ENCODE data around the gene DNAH2.
"Not testable (repeated sequence)": the region's sequence is repeated elsewhere in the genome, so short reads cannot be mapped to it uniquely, and the experiment has no call there.

The DNAH2 gene

GRCh38 chr17:7782240-7782639 lies 64.7 kb downstream of the DNAH2 start:
- no peak for DNase-seq

DNA sequence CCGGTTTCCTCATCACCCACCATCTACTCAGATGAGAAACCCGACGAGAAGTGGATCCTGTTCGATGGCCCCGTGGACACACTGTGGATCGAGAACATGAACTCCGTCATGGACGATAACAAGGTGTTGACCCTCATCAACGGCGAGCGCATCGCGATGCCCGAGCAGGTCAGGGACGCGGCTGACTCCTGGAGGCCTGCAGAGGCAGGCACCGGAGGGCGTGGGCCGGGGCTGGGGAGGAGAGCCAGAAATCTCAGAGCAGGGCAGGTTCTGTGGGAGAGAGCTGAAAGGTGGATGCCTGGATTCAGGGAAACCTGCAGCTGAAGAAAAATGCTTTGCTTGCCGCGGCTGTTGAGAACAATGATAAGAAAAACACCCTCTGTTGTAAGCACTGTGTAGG lies 69.3 kb downstream of the DNAH2 start:
- no peak for DNase-seq

GRCh38 chr17:7789131-7789530 lies 71.6 kb downstream of the DNAH2 start:
- DNase-seq, result no peak

DNA sequence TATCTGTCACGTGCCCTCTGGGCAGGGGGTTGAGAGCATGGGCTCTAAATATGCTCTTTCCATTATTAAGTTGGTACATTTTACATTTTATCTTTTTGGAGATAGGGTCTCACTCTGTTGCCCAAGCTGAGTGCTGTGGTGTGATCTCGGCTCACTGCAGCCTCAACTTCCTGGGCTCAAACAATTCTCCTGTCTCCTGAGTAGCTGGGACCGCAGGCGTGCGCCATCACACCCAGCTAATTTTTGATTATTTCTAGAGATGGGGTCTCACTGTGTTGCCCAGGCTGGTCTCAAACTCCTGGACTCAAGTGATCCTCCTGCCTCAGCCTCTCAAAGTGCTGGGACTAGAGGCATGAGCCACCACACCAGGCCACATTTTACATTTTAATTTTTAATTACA lies 72.6 kb downstream of the DNAH2 start:
- no peak for DNase-seq

DNA sequence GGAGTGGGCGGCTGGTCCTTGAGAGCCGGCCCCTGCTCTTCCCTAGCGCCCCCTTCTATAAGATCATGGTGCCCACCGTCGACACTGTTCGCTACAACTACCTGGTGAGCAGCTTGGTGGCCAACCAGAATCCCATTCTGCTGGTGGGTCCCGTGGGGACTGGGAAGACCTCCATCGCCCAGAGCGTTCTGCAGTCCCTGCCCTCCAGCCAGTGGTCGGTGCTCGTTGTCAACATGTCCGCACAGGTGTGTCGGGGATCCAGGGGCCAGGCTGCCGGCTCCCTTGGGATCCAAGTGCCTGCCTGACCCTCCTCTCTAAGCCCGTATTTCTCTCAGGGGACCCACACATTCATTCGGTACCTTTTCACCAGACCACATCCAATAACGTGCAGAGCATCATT lies 75.1 kb downstream of the DNAH2 start:
- DNase-seq, result no peak

GRCh38 chr17:7794075-7794663 lies 76.6 kb downstream of the DNAH2 start:
- DNase-seq, result no peak

DNA sequence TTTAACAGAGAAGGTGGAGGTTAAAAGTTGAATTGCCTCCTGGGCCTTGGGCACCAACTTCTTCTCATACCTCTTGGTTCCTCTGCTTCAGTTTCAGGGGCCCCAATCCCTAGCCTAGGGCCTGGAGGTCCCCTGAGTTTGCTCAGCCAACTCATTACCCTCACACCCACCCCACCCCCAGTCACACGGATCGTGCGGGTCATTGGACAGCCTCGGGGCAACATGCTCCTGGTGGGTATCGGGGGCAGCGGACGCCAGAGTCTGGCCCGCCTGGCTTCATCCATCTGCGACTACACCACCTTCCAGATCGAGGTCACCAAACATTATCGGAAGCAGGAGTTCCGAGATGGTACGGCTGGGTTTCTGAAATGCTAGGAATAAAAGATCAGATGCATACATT lies 80.4 kb downstream of the DNAH2 start:
- no peak for DNase-seq

DNA sequence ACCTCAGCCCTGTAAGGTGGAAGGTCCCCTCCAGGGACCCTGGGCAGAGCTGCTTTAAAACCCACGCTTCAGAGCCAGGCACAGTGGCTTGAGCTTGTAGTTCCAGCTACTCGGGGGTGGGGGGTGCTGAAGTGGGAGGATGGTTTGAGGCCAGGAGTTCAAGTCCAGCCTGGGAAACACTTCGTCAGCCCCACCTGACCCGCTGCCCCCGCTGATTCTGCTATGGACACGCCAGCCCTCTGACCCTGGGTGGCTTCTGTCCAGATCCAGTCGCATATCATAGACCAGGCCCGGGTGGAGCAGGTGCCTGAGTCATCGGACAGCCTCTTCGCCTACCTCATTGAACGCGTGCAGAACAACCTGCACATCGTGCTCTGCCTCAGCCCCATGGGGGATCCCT lies 81.3 kb downstream of the DNAH2 start:
- DNase-seq, result no peak

DNA sequence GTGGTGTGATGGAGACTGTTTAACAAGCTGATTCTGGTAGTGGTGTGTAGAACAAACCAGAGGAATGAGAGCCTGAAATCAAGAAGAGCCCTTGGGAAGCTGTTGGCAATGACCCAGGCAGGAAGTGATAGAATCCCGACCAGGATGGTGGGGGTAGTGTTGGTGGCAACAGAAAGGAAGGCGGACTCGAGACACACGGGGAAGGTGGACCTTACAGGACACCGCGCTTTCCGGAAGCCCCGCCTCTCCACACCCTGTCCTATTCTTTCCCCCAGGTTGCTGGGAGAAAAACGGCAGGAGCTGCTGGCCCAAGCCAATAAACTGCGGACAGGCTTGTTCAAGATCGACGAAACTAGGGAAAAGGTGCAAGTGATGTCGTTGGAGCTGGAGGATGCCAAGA lies 86.4 kb downstream of the DNAH2 start:
- no peak for DNase-seq

- DNase-seq, result no peak
Measured at GRCh38 chr17:7806587-7806986, 89.0 kb downstream of the DNAH2 start.

- DNase-seq, result no peak
Measured at GRCh38 chr17:7807206-7807605, 89.7 kb downstream of the DNAH2 start.

GRCh38 chr17:7809086-7809790 lies 91.7 kb downstream of the DNAH2 start:
- DNase-seq, result no peak

DNA sequence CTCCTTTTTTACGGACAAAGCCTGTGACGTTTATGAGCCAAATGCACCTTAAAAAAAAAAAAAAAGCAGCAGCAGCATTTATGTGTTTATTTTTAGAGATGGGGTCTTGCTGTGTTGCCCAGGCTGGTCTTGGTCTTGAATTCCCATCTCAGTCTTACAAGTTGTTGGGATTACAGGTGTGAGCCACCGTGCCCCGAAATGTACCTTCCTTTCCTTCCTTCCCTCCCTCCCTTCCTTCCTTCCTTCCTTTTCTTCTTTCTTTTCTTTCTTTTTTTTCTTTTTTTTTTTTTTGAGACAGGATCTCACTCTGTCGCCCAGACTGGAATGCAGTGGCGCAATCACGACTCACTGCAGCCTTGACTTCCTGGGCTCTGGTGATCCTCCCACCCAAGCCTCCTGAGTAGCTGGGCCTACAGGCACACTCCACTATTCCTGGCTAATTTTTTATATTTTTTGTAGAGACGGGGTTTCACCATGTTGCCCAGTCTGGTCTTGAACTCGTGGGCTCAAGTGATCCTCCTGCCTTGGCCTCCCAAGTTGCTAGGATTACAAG lies 92.3 kb downstream of the DNAH2 start:
- DNase-seq, result not testable (repeated sequence)

DNA sequence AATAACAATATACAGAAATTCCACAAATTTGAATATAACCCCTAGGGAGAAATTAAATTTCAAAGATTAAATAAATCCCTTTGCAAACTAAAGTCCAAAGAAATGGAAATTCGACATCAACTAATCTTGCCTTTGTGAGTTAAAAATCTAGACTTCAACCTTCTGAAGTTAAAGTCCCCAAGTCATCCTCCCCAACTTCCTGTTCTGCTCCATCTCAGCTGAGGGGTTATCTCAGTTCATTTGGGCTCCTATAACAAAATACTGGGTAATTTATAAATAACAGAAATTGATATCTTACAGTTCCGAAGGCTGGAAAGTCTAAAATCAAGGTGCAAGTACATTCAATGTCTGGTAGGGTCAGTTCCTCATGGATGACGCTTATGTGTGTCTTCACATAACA lies 93.7 kb downstream of the DNAH2 start:
- DNase-seq, result no peak

GRCh38 chr17:7814969-7815368 lies 97.4 kb downstream of the DNAH2 start:
- no peak for DNase-seq

GRCh38 chr17:7816926-7817642 lies 99.5 kb downstream of the DNAH2 start:
- DNase-seq, result no peak

- DNase-seq, result no peak
Measured at GRCh38 chr17:7817643-7817964, 100.1 kb downstream of the DNAH2 start.

DNA sequence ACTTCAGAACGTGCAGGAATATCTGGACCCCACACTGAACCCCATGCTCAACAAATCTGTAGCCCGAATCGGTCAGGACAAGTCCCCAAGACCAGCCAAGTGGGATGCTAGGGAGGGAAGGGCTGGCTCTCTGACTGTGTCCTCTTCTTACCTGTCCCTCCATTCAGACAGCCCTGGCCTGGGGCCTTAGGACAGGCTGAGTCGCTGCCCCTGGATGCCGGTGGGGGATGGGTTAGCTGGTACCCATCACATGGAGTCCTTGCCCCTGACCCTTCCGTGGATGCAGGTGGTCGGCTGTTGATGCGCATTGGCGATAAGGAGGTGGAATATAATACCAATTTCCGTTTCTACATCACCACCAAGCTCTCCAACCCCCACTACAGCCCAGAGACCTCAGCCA lies 100.5 kb downstream of the DNAH2 start:
- no peak for DNase-seq

GRCh38 chr17:7818746-7819645 lies 101.5 kb downstream of the DNAH2 start:
- no peak for DNase-seq

DNA sequence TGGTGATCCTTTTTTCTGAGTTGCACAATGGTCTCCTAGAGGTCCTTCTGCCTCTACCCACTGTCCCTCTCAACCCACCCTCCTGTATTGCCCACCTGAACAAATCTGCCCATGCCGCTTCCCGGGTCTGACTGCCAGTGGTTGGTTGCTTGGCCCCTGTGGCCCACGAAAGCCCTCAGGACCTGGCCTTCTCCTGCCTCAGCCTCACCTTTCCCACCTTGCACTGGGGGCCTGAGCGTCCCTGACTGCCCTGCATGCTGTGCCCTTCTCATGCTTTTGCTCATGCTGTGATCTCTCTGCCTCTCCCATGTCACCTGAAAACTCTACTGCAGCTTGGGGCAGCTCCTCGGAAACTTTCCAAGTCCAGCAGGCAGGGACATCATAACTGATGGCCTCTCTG lies 102.7 kb downstream of the DNAH2 start:
- no peak for DNase-seq

DNA sequence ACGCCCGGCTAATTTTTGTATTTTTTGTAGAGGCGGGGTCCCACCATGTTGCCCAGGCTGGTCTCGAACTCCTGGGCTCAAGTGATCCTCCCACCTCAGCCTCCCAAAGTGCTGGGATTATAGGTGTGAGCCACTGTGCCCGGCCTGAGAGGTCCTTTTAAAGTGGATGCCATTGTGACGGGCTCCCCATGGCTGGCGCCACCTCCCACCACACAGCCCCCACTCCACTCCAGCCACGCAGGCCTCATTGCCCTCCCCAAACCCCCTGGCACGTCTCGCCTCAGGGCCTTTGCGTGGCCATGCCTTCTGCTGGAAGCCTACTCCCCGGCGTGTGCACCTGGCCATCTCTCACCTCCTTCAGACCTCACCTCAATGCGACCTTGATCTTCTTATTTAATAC lies 104.6 kb downstream of the DNAH2 start:
- DNase-seq, result no peak

GRCh38 chr17:7823581-7824001 lies 106.0 kb downstream of the DNAH2 start:
- no peak for DNase-seq
